HG02763 (cell line): Measurements from ENCODE around the gene KRTAP5-5.
"Not testable (repeated sequence)": the region's sequence is repeated elsewhere in the genome, so short reads cannot be mapped to it uniquely, and the experiment has no call there.

Experiments used
- ATAC-seq: cut with Tn5 transposase; IDR thresholded peaks from one replicate; pipeline ENCODE4 v1.9.1; 2021; ENCODE audit warnings: mild to moderate bottlenecking, moderate library complexity; ENCODE audit not compliant: unreplicated experiment

Gene KRTAP5-5

DNA sequence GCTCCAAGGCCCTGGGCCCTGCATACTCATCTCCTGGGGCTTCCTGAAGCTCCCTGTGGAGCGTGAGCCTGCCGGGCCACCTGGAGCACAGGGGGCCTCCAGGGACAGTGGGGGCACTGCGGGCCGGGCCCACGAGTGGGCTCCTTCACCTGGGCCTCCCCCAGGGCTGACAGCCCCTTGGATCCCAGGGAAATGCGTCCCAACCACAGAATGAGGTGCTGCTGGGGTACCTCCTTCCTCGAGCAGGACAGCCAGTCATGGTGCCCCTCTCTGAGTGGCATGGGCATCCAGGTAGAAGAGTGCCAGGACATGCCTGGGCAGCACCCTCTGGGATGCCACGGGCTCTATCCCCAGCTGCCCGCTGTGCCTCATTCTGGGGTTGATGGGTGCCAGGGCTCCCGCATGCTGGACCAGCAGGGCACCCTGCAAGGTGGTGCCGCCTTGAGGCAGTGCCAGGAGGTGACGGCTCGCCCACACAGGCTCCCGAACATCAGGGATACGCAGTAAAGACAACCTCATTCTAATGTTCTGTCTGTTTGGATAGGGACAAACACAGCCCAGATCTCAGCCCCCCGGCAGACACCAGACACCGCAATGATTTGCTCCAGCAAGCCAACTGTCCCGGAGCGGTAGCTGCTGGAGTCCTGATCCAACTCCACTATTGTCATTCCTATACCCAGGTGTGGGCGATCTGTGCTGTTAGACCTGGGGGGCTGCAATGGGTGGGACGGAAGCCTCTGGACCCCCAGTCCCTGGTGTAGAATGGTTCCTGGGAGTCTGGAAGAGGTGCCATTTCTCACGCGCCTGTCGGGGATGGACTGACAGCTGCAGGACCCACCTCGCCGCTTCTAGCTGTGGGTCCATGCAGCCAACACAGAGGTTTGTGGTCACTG, 25.8 kb downstream of the KRTAP5-5 start:
- ATAC-seq = no peak

DNA sequence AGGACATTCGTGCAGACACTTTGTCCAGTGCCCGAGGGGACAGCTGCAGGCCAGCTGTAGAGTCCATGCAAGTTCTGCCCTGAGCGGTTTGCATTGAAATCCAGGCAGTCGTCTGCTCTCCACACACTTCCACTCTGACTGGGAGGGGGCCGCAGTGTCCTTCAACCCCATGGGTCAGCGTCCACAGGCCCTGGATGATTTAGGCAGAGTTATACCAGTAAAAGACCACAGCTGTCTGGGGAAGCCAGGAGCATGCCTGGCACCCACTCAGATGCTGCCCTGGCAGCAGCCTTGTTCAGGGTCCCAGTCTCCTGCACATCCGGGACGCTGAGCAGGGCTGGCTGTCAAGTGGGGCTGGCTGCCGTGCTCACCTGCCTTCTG, 26.5 kb downstream of the KRTAP5-5 start:
- no peak for ATAC-seq

DNA sequence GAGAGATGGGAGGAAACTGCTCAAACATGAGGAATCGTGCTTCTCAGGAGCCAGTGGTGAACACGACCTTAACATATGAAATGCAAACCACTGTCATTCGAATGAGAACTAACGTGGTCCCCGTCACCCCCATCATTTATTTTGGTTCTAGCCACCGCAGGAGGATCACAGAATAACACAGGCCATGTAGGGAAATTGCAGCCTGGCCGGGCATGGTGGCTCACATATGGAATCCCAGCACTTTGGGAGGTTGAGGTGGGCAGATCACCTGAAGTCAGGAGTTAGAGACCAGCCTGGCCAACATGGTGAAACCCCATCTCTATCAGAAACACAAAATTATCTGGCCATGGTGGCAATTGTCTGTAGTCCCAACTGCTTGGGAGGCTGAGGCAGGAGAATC, 27.1 kb downstream of the KRTAP5-5 start:
- no peak for ATAC-seq

DNA sequence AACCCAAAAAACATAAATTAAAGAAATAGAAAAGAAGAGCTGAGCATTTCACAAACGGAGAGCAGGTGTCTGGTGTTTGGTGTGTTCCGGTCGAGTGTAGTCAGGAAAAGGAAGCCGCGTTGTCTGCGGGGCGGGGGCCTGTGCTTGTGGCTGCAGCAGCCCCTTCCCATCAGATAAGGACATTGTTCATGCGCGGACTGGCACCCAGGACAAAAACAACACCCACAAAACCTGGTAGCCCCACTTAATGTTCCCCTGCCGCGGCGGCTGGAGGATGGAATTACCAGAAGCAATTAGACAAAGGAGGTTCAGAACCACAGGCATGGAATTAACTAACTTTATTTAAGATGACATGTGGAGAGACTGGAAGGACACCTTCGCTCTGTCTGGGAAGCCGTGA, 29.9 kb downstream of the KRTAP5-5 start:
- no peak for ATAC-seq

DNA sequence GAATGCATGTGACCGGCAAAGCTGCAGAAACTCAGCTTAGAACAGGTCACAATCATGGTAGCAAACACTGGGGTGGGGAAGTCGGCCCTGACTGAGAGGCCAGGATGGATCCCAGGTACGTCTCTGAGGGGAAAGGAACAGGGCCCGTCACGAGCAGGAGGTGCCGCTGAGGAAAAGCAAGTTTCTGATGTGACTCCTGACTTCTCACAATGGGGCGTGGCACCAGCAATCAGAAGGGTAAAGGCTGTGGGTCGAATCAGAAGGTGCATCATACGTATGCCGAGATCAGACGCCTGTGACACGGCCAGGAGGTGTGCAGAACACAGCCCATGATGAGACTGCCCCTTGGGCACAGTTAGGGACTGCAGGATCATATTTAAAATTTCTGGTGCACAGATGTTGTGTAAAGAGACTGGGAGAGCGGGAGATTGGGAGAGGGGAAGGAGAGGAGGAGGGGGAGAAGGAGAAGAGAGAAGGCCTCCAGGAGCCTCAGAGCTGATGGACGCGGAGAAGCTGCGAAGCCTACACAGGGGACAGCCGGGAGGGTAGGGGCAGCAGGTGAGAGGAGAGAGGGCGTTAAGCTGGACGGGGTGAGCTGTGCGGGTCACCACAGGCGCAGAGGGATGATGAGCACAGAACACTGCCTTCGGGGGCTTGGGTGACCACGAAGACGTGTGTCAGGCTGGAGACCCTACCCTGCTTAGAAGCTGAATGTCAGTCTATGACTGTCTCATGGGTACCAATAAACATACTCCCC, 30.7 kb downstream of the KRTAP5-5 start:
- no peak for ATAC-seq

DNA sequence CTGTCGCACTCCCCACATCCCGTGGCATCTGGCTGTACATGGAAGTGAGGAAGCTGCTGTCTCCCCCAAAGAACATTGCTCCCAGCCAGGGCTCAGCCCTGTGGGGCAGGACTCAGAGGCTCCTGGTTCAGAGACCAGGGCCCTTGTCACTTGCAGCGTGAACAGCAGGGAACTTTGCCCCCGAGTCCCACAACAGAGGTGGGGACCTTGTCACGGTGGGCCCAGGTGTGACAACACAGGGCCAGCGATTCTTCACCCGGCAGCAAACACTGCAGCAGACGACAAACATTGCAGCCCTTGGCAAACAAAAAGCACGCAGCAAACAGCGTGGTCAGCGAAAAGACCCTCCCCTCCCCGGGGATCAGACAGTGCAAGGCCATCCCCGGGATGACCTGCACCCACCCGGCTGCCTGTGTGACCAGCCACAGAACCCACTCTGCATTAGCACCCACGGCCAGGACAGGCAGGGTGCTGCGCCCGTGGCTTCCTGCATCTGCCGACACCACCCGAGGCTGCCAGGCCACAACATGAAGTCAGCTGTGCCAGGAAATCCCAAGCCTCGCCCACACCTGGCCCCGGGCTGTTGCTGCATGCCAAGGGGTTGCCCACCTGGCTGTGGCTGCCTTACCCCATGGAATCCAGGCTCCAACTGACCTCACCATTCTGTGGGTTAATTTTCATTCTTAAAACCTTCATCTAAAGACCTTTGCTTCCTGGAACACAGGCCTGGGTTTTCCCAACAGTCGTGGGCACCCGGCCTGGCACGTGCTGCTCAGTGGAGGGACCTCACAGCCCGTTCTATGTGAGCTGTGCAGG, 32.1 kb downstream of the KRTAP5-5 start:
- ATAC-seq = not testable (repeated sequence)

DNA sequence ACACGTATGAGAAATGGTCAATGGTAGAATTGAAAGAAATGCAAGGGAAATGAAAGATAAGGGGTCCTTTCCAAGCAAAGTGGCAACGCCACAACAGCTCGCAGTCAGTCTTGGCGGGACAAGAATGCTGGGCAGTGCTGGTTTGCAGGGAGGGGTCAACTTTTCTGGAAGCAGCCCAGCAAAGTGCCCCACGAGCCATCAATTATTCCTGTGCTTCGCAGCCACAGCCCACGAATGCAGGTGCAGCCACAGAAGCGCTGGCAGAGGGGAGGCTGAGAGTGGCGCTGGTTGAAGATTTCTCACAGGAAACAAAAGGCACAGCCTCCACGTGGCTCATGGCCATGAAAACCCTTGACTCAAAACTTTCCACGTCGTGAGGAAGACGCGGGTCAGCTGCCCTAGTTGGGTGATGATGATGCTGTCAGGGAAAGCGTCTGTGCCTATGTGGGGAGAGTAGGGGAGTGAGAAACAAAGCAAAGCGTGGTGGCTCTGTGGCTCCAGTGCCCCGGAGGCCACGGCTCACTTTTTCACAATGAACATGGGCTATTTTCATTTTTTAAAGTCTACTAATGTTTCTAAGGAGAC, 33.2 kb downstream of the KRTAP5-5 start:
- ATAC-seq = not testable (repeated sequence)

DNA sequence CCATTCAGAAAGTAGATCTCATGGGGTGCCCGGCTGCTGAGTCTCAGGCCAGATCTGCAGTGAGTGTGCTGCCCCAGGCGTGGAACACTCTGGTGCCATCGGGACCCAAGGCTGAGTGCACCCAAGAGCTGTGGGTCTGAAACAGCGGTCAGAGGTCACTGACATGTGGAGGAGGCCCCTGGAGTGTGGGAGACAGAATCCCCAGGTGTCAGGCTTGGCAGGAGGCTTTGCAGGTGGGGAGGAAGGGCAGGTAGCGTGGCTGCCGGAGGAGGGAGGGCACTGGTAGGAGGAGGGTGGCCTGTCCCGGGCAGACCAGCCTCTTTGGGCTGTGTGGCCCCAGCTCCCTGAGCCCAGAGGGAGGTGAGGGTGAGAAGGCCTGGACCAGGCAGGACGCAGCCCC, 35.7 kb downstream of the KRTAP5-5 start:
- ATAC-seq = no peak

DNA sequence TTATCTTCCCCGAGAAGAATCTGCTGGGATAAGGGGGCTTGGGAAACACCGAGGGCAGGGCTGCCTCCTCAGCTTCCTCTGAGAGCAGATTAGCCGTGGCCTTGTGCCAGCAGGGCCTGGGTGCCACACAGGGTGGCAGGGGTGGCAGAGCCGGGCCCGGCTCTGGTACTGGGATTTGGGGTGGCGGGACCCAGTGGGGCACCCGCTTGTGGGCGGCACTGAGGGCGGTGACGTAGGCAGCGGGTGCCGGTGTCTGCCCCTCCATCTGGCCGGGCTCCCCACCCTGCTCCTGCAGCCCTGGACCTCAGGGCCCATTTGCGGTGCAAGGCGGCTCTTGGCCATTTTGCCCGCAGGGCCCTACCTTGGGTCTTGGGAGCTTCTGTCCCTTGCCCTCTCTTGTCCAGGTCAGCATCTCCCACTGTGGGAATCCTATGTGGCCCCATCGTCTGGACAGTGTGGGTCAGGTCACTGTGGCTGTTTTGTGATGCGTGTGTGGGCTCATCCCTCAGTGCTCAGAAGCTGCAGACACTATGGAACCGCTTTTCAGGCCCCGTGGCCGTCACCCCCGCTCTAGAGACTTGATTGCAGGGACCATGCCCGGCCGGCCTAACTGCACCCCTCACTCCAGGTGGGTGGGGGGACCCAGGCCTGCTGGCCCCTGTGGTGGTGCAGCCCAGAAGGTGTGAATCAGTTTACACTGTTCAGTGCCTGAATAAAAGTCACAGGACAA, 37.7 kb downstream of the KRTAP5-5 start:
- no peak for ATAC-seq

DNA sequence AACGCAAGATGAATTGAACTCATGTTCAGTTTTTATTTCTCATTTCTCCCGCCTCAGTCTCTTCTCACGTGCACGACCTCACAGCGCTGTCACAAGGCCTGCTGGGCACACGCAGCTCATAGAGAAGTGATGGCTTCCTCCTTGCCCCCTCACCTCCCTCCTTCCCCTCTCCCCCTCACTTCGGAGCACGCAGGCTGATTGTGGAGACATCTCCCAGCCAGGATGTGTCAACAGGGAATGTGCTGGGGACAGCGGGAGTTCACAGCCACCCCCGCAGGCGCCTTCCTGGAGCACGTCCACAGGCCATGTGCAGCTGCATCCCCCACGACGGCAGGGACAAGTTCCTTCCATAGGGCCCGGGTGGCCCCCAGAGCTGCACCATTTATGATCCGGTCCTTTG, 38.3 kb downstream of the KRTAP5-5 start:
- ATAC-seq = no peak

DNA sequence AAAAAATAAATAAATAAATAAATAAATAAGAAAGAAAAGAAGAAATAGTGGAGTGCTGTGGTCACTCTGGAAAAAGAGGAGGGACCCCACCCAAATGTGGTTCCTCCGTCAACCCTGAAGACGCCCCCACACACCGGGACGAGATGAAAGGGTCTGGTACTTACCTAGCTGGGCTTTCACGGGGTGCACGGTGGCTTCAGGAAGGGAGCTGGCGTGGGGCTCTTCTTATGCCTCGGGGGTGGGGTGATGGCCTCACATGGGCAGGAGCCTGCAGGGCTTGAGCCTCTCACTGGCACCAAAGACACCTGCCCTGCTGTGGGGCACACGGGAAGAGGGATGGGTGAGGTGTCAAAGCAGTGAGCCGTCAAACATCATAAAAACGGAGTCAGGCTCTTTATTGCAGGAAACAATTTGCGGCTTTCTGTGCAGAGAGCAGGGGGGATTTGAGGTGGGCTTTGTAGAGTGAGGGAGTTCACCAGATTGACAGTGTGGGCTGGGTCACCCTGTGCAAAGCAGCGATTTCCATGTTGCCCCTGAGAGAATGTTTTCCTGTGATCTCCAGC, 39.4 kb downstream of the KRTAP5-5 start:
- no peak for ATAC-seq

DNA sequence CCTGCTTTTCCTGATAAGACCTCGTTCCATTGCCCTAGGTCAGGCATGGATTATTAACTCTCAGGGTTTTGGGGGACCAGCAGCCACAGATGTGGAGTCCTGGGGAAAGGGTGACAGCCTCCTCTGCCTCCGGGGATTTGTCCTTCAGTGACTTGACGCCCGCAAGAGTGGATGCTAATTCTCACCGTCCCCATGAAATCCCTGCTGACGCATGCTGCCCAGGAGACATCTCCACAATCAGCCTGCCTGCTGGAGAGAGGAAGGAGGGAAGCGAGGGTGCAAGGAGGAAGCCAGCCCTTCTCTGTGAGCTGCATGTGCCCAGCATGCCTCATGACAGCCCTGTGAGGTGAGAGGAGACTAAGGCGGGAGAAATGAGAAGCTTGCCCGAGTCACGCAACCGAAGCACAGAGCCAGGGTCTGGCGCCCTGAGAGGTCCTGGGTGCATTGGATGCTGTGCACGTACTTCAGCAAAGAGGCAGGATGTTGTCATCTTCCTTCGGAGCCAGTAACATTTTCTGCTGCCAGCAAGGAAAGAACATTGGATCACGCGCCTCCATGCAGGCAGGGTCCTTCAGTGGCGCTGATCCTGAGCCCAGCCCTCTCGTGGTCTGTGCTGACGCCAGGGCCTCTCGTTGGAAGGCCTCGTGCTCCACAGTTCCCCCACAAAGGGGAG, 40.1 kb downstream of the KRTAP5-5 start:
- ATAC-seq = no peak

DNA sequence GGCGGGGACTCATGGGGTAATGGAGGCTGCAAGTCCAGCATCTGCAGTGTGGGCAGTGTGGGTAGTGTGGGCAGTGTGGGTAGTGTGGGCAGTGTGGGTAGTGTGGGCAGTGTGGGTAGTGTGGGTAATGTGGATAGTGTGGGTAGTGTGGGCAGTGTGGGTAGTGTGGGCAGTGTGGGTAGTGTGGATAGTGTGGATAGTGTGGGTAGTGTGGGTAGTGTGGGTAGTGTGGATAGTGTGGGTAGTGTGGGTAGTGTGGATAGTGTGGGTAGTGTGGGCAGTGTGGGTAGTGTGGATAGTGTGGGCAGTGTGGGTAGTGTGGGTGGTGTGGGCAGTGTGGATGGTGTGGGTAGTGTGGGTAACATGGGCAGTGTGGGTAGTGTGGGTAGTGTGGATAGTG, 40.9 kb downstream of the KRTAP5-5 start:
- not testable (repeated sequence) for ATAC-seq

DNA sequence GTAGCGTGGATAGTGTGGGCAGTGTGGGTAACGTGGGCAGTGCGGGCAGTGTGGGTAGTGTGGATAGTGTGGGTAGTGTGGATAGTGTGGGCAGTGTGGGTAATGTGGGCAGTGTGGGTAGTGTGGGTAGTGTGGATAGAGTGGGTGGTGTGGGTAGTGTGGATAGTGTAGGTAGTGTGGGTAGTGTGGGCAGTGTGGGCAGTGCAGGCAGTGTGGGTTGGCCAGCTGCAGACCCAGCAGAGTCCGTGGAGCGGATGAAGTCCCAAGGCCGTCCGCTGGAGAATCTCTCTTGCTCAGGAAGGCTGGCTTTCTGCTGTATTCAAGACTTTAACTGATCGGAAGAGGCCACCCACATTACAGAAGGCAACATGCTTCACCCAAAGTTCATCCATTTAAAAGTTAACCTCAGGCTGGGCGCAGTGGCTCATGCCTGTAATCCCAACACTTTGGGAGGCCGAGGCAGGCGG, 41.4 kb downstream of the KRTAP5-5 start:
- ATAC-seq = no peak

DNA sequence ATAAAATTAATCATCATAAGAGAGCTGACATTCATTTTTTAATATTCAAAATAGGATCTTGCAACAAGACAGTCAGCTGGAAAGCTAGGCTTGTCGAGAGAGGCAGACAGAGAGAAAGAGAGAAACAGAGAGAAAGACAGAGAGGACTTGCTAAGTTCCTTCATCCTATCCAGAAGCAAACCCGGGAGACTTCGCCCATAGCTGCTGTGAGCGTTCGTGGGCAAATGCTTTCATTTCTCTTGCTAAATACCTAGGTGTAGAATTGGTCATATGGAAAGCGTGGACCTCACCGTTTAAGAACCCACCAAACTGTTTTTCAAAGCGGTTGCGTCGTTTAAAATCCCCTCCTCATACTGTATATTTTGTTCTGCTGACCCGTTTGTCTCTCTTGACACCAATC, 42.1 kb downstream of the KRTAP5-5 start:
- no peak for ATAC-seq

DNA sequence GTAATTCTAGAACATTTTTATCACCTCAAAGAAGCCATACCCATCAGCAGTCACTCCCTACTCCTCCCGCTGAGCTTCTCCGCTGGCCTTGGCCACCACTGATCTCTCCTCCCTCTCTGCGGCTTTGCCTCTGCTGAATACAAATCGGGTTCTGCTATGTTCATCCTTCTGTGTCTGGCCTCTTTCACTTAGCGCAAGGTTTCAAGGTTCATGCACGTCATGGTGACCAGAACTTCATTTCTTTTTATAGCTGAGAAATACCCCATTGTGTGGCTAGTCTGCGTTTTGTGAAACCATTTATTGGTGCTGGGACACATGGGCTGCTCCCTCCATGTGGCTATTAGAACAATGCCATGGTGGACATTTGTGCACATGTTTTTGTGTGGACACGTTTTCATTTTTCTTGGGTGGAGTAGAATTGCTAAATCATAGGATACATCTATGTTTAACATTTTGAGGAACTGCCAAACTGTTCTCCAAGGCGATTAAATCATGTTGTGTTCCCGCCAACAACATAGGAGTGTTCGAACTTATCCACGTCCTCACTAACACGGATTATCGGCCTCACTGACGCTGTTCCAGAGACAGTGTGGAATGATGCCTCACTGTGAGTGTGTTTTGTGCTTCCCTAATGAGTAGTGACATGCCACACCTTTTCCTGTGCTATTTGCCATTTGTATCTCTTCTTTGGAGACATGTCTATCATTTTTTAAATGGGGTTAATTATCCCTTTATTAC, 43.2 kb downstream of the KRTAP5-5 start:
- ATAC-seq = no peak

DNA sequence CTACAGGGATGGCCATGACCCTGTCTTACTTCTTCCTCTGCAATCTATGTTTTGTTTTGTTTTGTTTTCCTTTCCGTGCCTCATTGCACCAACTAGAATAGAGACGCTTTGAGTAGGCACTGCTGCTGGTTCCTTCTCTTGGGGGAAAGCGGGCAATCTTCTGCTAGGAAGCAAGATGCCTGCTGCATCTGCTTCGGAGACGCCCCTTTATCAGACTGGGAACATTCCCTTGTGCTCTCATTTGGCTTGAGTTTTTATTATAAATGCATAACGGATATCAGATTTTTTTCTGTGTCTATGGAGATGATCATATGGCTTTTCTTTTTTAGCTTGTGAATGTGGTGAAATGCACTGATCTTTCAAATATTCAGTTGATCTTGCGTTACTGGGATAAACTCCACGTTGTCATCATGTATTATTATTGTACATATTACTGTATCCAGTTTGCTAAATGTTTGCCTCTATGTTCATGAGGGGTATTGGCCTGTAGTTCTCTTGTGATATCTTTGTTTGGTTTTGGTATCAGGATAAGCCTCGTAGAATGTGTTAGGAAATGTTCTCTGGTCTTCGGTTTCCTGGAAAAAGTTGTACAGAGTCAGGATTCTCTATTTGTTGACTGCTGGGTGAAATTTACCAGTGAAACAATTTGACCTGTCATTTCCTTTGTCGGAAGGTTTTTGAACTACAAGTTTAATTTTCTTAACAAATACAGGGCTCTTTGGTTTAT, 44.0 kb downstream of the KRTAP5-5 start:
- ATAC-seq = no peak
